Natural killer cell (primary cell): ENCODE data around the gene DPP4. TPM values are rescaled to one million over a fixed set of nuclear protein-coding genes. Genes with fewer than 3 reads are reported as not detected.

Experiments used
- ATAC-seq, 3 donors: fragments of 150-1000 bp in 2 of 3; fragments of 200-7000 bp in 1 of 3; cut with Tn5 transposase; 1 replicate in 1 of 3; 2 replicates in 2 of 3; pipeline ENCODE4 v1.10.0; 2021; ENCODE audit warnings: mild to moderate bottlenecking in 2 of 3, moderate library complexity in 2 of 3
- DNase-seq, 2 donors: peaks; one replicate each; pipeline versions ENCODE4 v3.0.0 to v3.0.0-alpha.2; 2013 to 2021; ENCODE audit warnings: mixed read lengths in 1 of 2
- H3K27ac ChIP-seq: one replicate; pipeline ENCODE4 v1.5.1; 2013; ENCODE audit warnings: mild to moderate bottlenecking, low read length
- H3K27me3 ChIP-seq: one replicate; pipeline ENCODE4 v1.6.1; 2013; ENCODE audit warnings: low read length; ENCODE audit not compliant: control insufficient read depth, insufficient read depth
- H3K36me3 ChIP-seq: one replicate; pipeline ENCODE4 v1.6.1; 2013; ENCODE audit warnings: low read length; ENCODE audit not compliant: control insufficient read depth, insufficient read depth
- H3K4me1 ChIP-seq: one replicate; pipeline ENCODE4 v1.6.1; 2013; ENCODE audit warnings: low read length; ENCODE audit not compliant: control insufficient read depth, insufficient read depth
- H3K4me3 ChIP-seq: one replicate; pipeline ENCODE4 v1.5.1; 2013; ENCODE audit warnings: low read length
- H3K9me3 ChIP-seq: one replicate; pipeline ENCODE4 v1.6.1; 2013; ENCODE audit warnings: low read length; ENCODE audit not compliant: control insufficient read depth, insufficient read depth
- H3K27ac Mint-ChIP-seq, 2 donors: one replicate each; pipeline ENCODE4 v1.8.0; 2022; ENCODE audit warnings: mild to moderate bottlenecking in 2 of 2, mixed read lengths in 2 of 2, moderate library complexity in 1 of 2
- H3K27me3 Mint-ChIP-seq, 2 donors: one replicate each; pipeline ENCODE4 v1.8.0; 2022; ENCODE audit warnings: low read depth in 2 of 2, mixed read lengths in 2 of 2
- H3K36me3 Mint-ChIP-seq: one replicate; pipeline ENCODE4 v1.8.0; 2022; ENCODE audit warnings: mixed read lengths
- H3K4me1 Mint-ChIP-seq, 2 donors: one replicate each; pipeline ENCODE4 v1.8.0; 2022; ENCODE audit warnings: mixed read lengths in 2 of 2
- H3K4me3 Mint-ChIP-seq: one replicate; pipeline ENCODE4 v1.8.0; 2022; ENCODE audit warnings: mild to moderate bottlenecking, moderate library complexity, mixed read lengths
- H3K9me3 Mint-ChIP-seq, 2 donors: one replicate each; pipeline ENCODE4 v1.8.0; 2022; ENCODE audit warnings: mixed read lengths in 2 of 2
- CTCF ChIP-seq: fragments of 200-600 bp; IDR thresholded peaks from one replicate; pipeline ENCODE4 v1.8.0; 2022; ENCODE audit warnings: antibody characterized with exemption
- WGBS: methylation state at CpG from one replicate; pipeline ENCODE4 v1.1.7; 2013; ENCODE audit warnings: missing lambda C conversion rate; ENCODE audit not compliant: insufficient coverage; 5-methylcytosine and 5-hydroxymethylcytosine counted together
- intact Hi-C: fragments of 100-400 bp; cut with micrococcal nuclease; formaldehyde crosslinking; loops from one replicate; pipeline ENCODE4 v1.14.2; 2022
- total RNA-seq, 4 donors: library from RNA; stranded (reverse); fragments of 120-200 nt in 1 of 4; gene quantifications; one replicate each; pipeline versions ENCODE4 v1.2.3 to v1.2.4, GENCODE V29; 2013 to 2022

DPP4 gene
- total RNA-seq, 3 donors from 2014 or later (not counting 1 experiment from before 2014, with no cell fraction given): 1.8 to 2.3 (median 1.8) TPM

GRCh38 chr2:162074928-162075688 is 1.1 kb upstream of the DPP4 start:
- TF ChIP-seq CTCF: no peak
- H3K36me3 ChIP-seq: no peaks in the 10 kb centered on the region
- Mint-ChIP-seq H3K4me3 (peak overlapping the region; percentile 58), H3K4me1 (peaks cover 0 to 18% of the 10 kb centered on the region in 2 donors), H3K9me3 (no peaks in the 10 kb centered on the region), H3K36me3 (peaks cover 8% of the 10 kb centered on the region), H3K27ac (no peak overlapping the region), H3K27me3 (peaks cover 27 to 43% of the 10 kb centered on the region in 2 donors)
- H3K4me1 ChIP-seq: peaks cover 14% of the 10 kb centered on the region
- WGBS: 87% methylated on average over 5 of the region's 6 CpGs
- no peak overlapping the region for H3K4me3 ChIP-seq
- intact Hi-C loops: no loop called here
- H3K9me3 ChIP-seq: peaks cover 13% of the 10 kb centered on the region
- H3K27me3 ChIP-seq: no peaks in the 10 kb centered on the region
- H3K27ac ChIP-seq: no peak overlapping the region
- ATAC-seq (no peak), DNase-seq (no peak)

- intact Hi-C loops: no loop called here
- 43% methylated on average over 2 of the region's 2 CpGs for WGBS
- H3K4me3 ChIP-seq: no peak overlapping the region
- H3K27ac ChIP-seq: no peak overlapping the region
- peaks cover 14% of the 10 kb centered on the region for H3K4me1 ChIP-seq
- no peak for TF ChIP-seq CTCF
- H3K27me3 ChIP-seq: no peaks in the 10 kb centered on the region
- H3K27ac Mint-ChIP-seq: no peak overlapping the region
- no peak for ATAC-seq
- no peaks in the 10 kb centered on the region for H3K36me3 ChIP-seq
- H3K9me3 ChIP-seq: peaks cover 11% of the 10 kb centered on the region
- H3K27me3 Mint-ChIP-seq: peaks cover 27 to 43% of the 10 kb centered on the region in 2 donors
- peaks cover 4% of the 10 kb centered on the region for H3K36me3 Mint-ChIP-seq
- peaks cover 0 to 18% of the 10 kb centered on the region in 2 donors for H3K4me1 Mint-ChIP-seq
- DNase-seq: no peak
- no peaks in the 10 kb centered on the region for H3K9me3 Mint-ChIP-seq
- peak overlapping the region; percentile 58 for H3K4me3 Mint-ChIP-seq
Observed at GRCh38 chr2:162074632-162074895, 549 bp upstream of the DPP4 start.

GRCh38 chr2:162072976-162073887 is 783 bp downstream of the DPP4 start:
- no peaks in the 10 kb centered on the region for H3K9me3 ChIP-seq
- ATAC-seq: peak in 1 of 3 donors; percentile 29
- WGBS: 23% methylated on average over 36 of the region's 37 CpGs
- TF ChIP-seq CTCF: no peak
- H3K36me3 ChIP-seq: no peaks in the 10 kb centered on the region
- peaks cover 27 to 43% of the 10 kb centered on the region in 2 donors for H3K27me3 Mint-ChIP-seq
- H3K4me3 Mint-ChIP-seq: peak overlapping the region; percentile 78
- intact Hi-C loops: no loop called here
- no peaks in the 10 kb centered on the region for H3K27me3 ChIP-seq
- H3K4me1 ChIP-seq: peaks cover 14% of the 10 kb centered on the region
- H3K4me1 Mint-ChIP-seq: peaks cover 0 to 18% of the 10 kb centered on the region in 2 donors
- H3K36me3 Mint-ChIP-seq: no peaks in the 10 kb centered on the region
- H3K4me3 ChIP-seq: peak overlapping the region; percentile 68
- DNase-seq: peak in 1 of 2 donors; percentile 42
- H3K9me3 Mint-ChIP-seq: no peaks in the 10 kb centered on the region
- no peak overlapping the region for H3K27ac Mint-ChIP-seq
- H3K27ac ChIP-seq: peak overlapping the region; percentile 24
